ENCODE measurements around the gene SORBS1.

Gene SORBS1

GRCh38 chr10:95450188-95450587 lies 111.0 kb downstream of the SORBS1 start:
- no peaks in the 10 kb centered on the region for H3K9me3 Mint-ChIP-seq
- H3K4me3 Mint-ChIP-seq: no peak overlapping the region
- H3K4me1 Mint-ChIP-seq (ENCODE audit: low read depth): peaks cover 1% of the 10 kb centered on the region
- H3K27ac Mint-ChIP-seq: no peak overlapping the region
- H3K36me3 Mint-ChIP-seq (ENCODE audit: low read depth): no peaks in the 10 kb centered on the region
- peaks cover 7% of the 10 kb centered on the region for H3K27me3 Mint-ChIP-seq (ENCODE audit: low read depth)

GRCh38 chr10:95447685-95448084 lies 113.5 kb downstream of the SORBS1 start:
- H3K27me3 Mint-ChIP-seq (ENCODE audit: low read depth): peaks cover 13% of the 10 kb centered on the region
- H3K4me1 Mint-ChIP-seq (ENCODE audit: low read depth): peaks cover 1% of the 10 kb centered on the region
- no peak overlapping the region for H3K4me3 Mint-ChIP-seq
- H3K9me3 Mint-ChIP-seq: no peaks in the 10 kb centered on the region
- no peaks in the 10 kb centered on the region for H3K36me3 Mint-ChIP-seq (ENCODE audit: low read depth)
- no peak overlapping the region for H3K27ac Mint-ChIP-seq

GRCh38 chr10:95445837-95446486 lies 115.2 kb downstream of the SORBS1 start:
- peaks cover 3% of the 10 kb centered on the region for H3K4me1 Mint-ChIP-seq (ENCODE audit: low read depth)
- no peaks in the 10 kb centered on the region for H3K36me3 Mint-ChIP-seq (ENCODE audit: low read depth)
- no peak overlapping the region for H3K4me3 Mint-ChIP-seq
- H3K27me3 Mint-ChIP-seq (ENCODE audit: low read depth): peaks cover 19% of the 10 kb centered on the region
- no peaks in the 10 kb centered on the region for H3K9me3 Mint-ChIP-seq
- H3K27ac Mint-ChIP-seq: no peak overlapping the region

- H3K27ac Mint-ChIP-seq: no peak overlapping the region
- H3K4me3 Mint-ChIP-seq: no peak overlapping the region
- no peaks in the 10 kb centered on the region for H3K36me3 Mint-ChIP-seq (ENCODE audit: low read depth)
- H3K9me3 Mint-ChIP-seq: no peaks in the 10 kb centered on the region
- peaks cover 19% of the 10 kb centered on the region for H3K27me3 Mint-ChIP-seq (ENCODE audit: low read depth)
- peaks cover 3% of the 10 kb centered on the region for H3K4me1 Mint-ChIP-seq (ENCODE audit: low read depth)
Measured at GRCh38 chr10:95445223-95445836, 115.8 kb downstream of the SORBS1 start.

GRCh38 chr10:95444792-95445191 lies 116.4 kb downstream of the SORBS1 start:
- no peaks in the 10 kb centered on the region for H3K9me3 Mint-ChIP-seq
- peaks cover 3% of the 10 kb centered on the region for H3K4me1 Mint-ChIP-seq (ENCODE audit: low read depth)
- peaks cover 22% of the 10 kb centered on the region for H3K27me3 Mint-ChIP-seq (ENCODE audit: low read depth)
- no peaks in the 10 kb centered on the region for H3K36me3 Mint-ChIP-seq (ENCODE audit: low read depth)
- H3K27ac Mint-ChIP-seq: no peak overlapping the region
- no peak overlapping the region for H3K4me3 Mint-ChIP-seq

- H3K27me3 Mint-ChIP-seq (ENCODE audit: low read depth): peaks cover 22% of the 10 kb centered on the region
- no peak overlapping the region for H3K27ac Mint-ChIP-seq
- H3K4me3 Mint-ChIP-seq: no peak overlapping the region
- no peaks in the 10 kb centered on the region for H3K36me3 Mint-ChIP-seq (ENCODE audit: low read depth)
- H3K9me3 Mint-ChIP-seq: no peaks in the 10 kb centered on the region
- peaks cover 3% of the 10 kb centered on the region for H3K4me1 Mint-ChIP-seq (ENCODE audit: low read depth)
Measured at GRCh38 chr10:95443636-95444035, 117.5 kb downstream of the SORBS1 start.

GRCh38 chr10:95442341-95442740 lies 118.8 kb downstream of the SORBS1 start:
- Mint-ChIP-seq H3K4me1 (ENCODE audit: low read depth) (peaks cover 3% of the 10 kb centered on the region), H3K9me3 (no peaks in the 10 kb centered on the region), H3K36me3 (ENCODE audit: low read depth) (no peaks in the 10 kb centered on the region), H3K27me3 (ENCODE audit: low read depth) (peaks cover 22% of the 10 kb centered on the region), H3K4me3 (no peak overlapping the region), H3K27ac (no peak overlapping the region)

GRCh38 chr10:95441547-95441923 lies 119.6 kb downstream of the SORBS1 start:
- peaks cover 3% of the 10 kb centered on the region for H3K4me1 Mint-ChIP-seq (ENCODE audit: low read depth)
- H3K9me3 Mint-ChIP-seq: no peaks in the 10 kb centered on the region
- peaks cover 22% of the 10 kb centered on the region for H3K27me3 Mint-ChIP-seq (ENCODE audit: low read depth)
- H3K36me3 Mint-ChIP-seq (ENCODE audit: low read depth): no peaks in the 10 kb centered on the region
- H3K27ac Mint-ChIP-seq: no peak overlapping the region
- H3K4me3 Mint-ChIP-seq: no peak overlapping the region

GRCh38 chr10:95440756-95441546 lies 120.2 kb downstream of the SORBS1 start:
- Mint-ChIP-seq H3K27me3 (ENCODE audit: low read depth) (peaks cover 21% of the 10 kb centered on the region), H3K4me3 (no peak overlapping the region), H3K36me3 (ENCODE audit: low read depth) (no peaks in the 10 kb centered on the region), H3K27ac (no peak overlapping the region), H3K4me1 (ENCODE audit: low read depth) (peaks cover 2% of the 10 kb centered on the region), H3K9me3 (no peaks in the 10 kb centered on the region)

- H3K27ac Mint-ChIP-seq: no peak overlapping the region
- no peaks in the 10 kb centered on the region for H3K9me3 Mint-ChIP-seq
- H3K4me3 Mint-ChIP-seq: no peak overlapping the region
- H3K4me1 Mint-ChIP-seq (ENCODE audit: low read depth): peaks cover 2% of the 10 kb centered on the region
- H3K36me3 Mint-ChIP-seq (ENCODE audit: low read depth): no peaks in the 10 kb centered on the region
- peaks cover 19% of the 10 kb centered on the region for H3K27me3 Mint-ChIP-seq (ENCODE audit: low read depth)
Measured at GRCh38 chr10:95440038-95440725, 121.0 kb downstream of the SORBS1 start.

- Mint-ChIP-seq H3K9me3 (no peaks in the 10 kb centered on the region), H3K4me3 (no peak overlapping the region), H3K27me3 (ENCODE audit: low read depth) (peaks cover 19% of the 10 kb centered on the region), H3K27ac (no peak overlapping the region), H3K36me3 (ENCODE audit: low read depth) (no peaks in the 10 kb centered on the region), H3K4me1 (ENCODE audit: low read depth) (peaks cover 2% of the 10 kb centered on the region)
Measured at GRCh38 chr10:95438781-95439180, 122.4 kb downstream of the SORBS1 start.

- Mint-ChIP-seq H3K27ac (no peak overlapping the region), H3K4me3 (no peak overlapping the region), H3K9me3 (no peaks in the 10 kb centered on the region), H3K36me3 (ENCODE audit: low read depth) (no peaks in the 10 kb centered on the region), H3K27me3 (ENCODE audit: low read depth) (peaks cover 13% of the 10 kb centered on the region), H3K4me1 (ENCODE audit: low read depth) (peaks cover 2% of the 10 kb centered on the region)
Measured at GRCh38 chr10:95437669-95438068, 123.5 kb downstream of the SORBS1 start.

- Mint-ChIP-seq H3K27me3 (ENCODE audit: low read depth) (peaks cover 3% of the 10 kb centered on the region), H3K4me1 (ENCODE audit: low read depth) (no peaks in the 10 kb centered on the region), H3K4me3 (no peak overlapping the region), H3K9me3 (no peaks in the 10 kb centered on the region), H3K27ac (no peak overlapping the region), H3K36me3 (ENCODE audit: low read depth) (no peaks in the 10 kb centered on the region)
Measured at GRCh38 chr10:95435548-95436279, 125.5 kb downstream of the SORBS1 start.

GRCh38 chr10:95434583-95434982 lies 126.6 kb downstream of the SORBS1 start:
- no peaks in the 10 kb centered on the region for H3K27me3 Mint-ChIP-seq (ENCODE audit: low read depth)
- H3K36me3 Mint-ChIP-seq (ENCODE audit: low read depth): no peaks in the 10 kb centered on the region
- no peaks in the 10 kb centered on the region for H3K4me1 Mint-ChIP-seq (ENCODE audit: low read depth)
- H3K4me3 Mint-ChIP-seq: no peak overlapping the region
- H3K9me3 Mint-ChIP-seq: no peaks in the 10 kb centered on the region
- H3K27ac Mint-ChIP-seq: no peak overlapping the region

All from T-helper 1 cell treated with Interleukin-12 subunit alpha and Interleukin-12 subunit beta and Interleukin-4 antibody, amounts not matched to agents 30 μg/mL and 1 μg/mL, for 36 hours (primary cell).